Femur (tissue), 1 donor: ENCODE results near the gene DYNC1LI1.
"Not testable (repeated sequence)": the region's sequence is repeated elsewhere in the genome, so short reads cannot be mapped to it uniquely, and the experiment has no call there.

Experiments used
- DNase-seq: peaks from one replicate; pipeline ENCODE4 v3.0.0-alpha.2; 2017

DYNC1LI1 gene

DNA sequence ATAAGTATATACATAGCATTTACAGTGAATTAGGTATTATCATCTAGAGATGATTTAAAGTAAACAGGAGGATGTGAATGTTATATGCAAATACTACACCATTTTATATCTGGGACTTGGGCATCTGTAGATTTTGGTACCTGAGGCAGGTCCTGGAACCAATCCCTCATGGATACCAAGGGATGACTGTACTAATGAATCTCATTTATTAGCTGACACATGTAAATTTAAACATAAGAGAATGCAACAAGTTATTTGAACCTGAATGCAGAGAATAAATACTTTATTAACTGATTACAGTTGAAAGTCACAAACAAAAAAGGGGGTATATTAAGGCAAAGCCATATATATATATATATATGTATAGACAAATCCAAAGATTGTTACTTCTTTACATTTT lies 44.9 kb downstream of the DYNC1LI1 start:
- no peak for DNase-seq

DNA sequence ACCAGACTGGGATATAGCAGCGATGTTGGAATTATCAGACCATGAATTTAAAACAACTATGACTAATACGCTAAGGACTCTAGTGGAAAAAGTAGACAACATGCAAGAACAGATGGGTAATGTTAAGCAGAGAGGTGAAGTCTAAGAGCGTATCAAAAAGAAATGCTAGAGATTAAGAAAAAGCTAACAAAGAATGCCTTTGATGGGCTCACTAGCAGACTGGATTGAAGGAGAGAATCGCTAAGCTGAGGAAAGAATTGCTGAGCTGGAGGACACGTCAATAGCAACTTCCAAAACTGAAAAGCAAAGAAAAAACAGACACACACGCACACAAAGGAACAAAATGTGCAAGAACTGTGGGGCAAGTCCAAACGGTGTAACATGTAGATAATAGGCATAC lies 48.0 kb downstream of the DYNC1LI1 start:
- no peak for DNase-seq

DNA sequence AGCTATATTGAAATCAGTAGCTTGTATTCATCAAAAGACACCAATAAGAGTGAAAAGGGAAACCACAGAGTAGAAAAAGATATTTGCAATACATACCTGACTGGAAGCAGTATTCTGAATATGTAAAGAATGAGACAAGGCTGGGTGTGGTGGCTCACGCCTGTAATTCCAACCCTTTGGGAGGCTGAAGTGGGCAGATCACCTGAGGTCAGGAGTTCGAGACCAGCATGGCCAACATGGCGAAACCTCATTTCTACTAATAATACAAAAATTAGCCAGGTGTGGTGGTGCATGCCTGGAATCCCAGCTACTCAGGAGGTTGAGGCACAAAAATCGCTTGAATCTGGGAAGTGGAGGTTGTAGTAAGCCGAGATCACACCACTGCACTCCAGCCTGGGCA lies 51.7 kb downstream of the DYNC1LI1 start:
- DNase-seq, result not testable (repeated sequence)

DNA sequence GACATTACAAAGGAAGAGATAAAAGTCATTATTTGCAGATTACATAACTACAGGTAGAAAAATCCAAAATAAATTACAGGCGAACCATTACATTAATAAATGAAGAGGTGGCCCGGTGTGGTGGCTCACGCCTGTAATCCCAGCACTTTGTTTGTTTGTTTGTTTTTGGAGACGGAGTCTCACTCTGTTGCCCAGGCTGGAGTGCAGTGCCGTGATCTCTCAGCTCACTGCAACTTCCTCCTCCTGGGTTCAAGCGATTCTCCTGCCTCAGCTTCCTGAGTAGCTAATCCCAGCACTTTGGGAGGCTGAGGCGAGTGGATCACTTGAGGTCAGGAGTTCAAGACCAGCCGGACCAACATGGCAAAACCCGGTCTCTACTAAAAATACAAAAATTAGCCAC lies 53.9 kb downstream of the DYNC1LI1 start:
- DNase-seq, result not testable (repeated sequence)

DNA sequence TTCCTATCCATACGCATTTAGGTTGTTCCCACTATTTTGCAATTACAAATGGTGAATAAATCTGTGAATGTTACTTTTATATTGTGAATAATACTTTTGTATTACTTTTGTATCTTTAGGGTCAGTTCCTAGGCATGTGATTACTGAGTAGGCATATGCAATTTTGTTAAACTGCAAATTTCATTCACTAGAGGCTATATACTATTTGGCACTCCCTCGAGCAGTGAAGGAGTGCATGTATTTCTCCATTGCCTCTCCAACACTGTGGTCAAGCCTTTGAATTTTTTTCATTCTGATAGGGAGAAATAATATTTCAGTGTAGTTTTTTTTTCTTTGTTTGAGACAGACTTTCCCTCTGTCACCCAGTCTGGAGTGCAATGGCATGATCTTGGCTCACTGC lies 59.7 kb downstream of the DYNC1LI1 start:
- no peak for DNase-seq

DNA sequence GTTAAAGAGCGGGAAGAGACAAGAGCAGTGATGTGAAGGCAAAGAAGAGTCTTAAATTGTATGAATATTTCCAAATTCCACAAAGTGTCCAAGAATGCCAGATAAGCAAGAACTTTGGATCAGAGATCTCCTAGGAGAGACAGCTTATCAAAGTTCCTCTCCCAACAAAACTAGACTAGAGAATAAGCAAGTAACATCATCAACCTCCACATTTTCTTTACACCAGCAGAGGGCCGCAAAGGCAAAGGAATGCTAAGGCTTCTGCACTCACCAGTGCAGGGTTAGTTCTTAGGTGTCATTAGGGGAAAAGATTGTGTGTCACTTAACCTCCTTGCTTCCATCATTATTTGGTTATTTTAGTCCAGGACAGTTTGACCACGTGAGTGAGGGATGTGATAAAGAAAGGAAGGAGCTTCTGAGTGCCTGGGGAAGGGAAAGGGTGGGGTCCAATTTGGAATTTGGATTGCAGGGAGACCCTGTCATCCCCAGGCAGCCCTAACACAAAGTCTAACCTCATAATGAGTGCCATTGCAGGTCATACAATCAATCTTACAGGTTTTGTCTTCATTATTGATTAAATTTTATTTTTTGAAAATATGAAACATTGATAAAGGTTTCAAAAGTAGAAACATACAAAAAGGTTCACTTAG lies 60.5 kb downstream of the DYNC1LI1 start:
- DNase-seq, result peak; percentile 84

DNA sequence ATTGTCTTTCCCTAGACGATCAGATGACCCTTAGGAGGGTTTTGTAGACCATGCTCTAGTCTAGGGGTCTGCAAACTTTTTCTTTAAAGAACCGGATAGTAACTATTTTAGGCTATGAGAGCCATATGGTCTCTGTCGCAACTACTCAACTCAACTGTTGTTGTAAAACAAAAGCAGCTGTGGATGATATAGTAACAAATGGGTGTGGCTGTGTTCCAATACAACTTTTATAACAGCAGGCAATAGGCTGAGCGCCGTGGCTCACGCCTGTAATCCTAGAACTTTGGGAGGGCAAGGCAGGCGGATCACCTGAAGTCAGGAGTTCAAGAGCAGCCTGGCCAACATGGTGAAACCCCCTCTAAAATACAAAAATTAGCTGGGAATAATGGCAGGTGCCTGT lies 61.9 kb downstream of the DYNC1LI1 start:
- DNase-seq, result peak; percentile 27

DNA sequence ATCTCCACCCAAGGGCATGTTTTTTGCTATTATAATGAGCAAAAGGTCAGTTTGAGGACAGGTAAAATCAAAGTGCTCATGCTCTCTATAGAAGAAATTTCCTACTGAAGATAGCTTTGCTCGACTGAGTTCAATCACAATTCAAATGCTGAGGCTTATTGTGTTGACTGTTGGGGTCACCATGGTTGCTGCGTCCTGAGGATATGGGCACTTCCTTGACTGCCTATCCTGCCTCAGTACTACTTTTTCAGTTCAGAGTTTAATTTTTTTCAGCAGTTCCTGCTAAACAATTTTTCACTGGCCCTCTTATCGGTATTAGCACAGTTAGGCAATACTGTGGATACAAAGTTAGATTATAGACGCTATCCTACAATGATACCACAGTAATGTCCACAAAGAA lies 64.2 kb downstream of the DYNC1LI1 start:
- no peak for DNase-seq

DNA sequence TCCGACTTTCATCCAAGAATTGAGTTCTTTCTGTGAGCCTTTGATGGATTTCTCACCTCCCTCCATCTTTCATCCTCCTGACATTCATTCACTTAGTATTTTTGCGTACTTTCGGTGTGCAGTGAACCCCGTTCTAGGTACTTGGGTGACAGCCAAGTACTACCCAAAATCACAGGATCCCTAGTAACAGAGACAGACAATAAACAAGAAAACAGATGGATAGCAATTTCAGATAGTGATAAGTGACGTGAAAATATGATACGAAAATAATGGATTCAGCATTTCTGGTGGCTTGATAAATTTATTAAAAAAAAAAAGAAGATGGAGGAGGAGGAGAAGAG lies 67.7 kb downstream of the DYNC1LI1 start:
- no peak for DNase-seq

DNA sequence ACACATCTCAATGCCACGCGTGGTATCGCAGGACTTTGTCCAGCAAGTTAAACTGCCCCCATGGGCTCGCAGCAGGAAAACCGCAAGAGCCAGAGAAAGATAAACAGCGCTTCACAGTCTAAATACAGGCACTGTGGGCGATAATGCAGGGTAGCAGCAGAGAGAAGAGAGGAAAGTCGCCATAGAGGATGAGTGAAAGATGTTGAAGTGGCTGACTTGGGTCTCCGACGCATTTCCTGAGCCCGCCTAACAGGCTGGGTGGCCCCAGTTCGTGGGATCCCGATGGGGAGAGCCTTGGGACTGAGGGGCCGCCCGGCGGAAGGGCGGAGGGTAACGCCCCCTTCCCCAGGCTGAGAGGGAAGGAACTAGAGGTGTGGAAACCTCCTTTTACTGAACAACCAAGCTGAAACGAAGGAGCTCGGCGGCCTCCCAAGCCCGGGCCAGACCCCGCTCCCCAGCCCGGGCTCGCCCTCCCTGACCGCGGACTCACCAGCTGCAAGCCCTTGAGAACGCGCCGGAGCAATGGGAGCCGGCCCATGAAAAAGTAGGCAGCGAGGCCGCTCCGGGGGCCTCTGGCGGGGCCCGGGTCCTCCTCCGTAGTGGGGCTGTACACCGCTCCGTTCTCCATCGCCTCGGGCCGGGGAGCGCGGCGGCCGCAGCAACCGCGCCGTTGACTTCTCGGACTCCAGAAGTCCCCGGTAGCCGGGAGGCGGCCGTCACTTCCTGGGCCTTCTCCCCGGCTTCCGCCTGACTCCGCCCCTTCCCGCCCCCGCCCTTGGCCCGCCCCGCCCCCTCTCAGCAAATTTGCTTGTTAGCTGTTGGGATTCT lies 68.3 kb downstream of the DYNC1LI1 start, which contains the start of gene CMTM6:
TSS of gene CMTM6 (minus strand) at position 735 of the 828 bp plus-strand sequence. CDS start at position 628, 107 bp downstream.
- DNase-seq, result peak; percentile 94

DNA sequence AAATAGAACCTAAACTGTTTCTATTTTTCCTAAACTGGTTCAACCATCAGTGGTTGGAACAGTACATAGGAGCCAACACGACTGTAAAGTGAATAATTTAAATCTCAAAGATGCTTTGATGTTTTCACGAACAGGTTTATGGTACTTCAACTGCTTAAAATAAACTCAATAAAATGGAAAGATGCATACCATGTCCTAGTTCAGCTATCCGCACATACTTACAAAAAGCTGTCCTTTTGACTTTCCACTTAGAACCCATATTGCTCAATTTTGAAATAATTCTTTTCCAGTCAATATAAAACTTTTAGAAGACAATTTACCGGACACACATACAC lies 68.9 kb downstream of the DYNC1LI1 start:
- no peak for DNase-seq

DNA sequence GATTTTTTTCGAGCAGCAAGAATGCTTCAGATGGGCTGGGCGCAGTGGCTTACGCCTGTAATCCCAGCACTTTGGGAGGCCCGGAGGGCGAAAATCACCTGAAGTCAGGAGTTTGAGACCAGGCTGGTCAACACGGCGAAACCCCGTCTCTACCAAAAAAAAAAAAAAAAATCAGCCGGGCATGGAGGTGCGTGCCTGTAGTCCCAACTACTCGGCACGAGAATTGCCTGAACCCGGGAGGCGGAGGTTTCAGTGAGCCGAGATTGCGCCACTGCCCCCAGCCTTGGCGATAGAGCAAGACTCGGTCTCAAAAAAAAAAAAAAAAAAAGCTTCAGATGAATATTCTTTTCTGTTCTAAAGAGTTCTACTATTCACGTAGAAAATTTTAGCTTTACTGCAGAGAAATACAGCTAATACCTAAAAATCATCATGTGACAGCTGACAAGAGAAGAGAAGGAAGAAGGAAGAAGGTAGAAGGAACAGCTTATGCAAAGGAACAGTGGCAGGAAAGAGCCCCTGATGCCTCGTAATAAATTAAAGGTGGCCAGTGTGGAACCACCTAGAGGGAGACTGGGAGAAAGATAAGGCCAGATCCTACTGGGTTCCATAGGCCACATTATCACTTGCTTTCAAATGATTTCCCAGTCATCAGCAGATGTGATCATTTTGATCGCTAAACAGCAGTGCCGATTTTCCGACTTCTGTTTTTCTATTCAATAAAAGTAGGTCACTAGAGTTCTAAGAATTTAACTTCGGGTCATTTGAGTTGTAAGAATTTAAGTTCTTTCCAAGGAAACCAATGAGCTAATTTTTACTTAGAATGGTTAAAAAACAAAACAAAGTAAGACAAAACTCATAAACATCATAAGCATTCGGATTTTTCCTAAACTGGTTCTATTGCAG lies 69.5 kb downstream of the DYNC1LI1 start:
- DNase-seq, result no peak

DNA sequence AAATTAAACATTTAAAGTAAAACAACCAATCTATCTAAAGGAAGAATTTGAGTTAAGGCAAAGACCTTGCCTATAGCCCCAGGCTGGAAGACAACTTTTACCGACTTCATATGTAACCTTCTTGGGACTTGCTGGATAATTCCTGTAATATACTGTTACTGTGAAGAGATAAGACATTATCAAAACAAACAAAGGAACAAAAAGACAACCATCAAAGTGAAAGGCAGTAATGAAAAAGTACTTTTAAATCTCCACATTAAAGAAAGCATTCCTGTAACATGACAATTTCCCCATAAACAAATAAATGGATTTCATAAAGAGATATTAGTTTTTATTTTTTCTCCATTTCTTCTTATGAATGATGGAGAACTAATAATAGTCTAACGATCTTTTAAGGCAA lies 70.4 kb downstream of the DYNC1LI1 start:
- no peak for DNase-seq

DNA sequence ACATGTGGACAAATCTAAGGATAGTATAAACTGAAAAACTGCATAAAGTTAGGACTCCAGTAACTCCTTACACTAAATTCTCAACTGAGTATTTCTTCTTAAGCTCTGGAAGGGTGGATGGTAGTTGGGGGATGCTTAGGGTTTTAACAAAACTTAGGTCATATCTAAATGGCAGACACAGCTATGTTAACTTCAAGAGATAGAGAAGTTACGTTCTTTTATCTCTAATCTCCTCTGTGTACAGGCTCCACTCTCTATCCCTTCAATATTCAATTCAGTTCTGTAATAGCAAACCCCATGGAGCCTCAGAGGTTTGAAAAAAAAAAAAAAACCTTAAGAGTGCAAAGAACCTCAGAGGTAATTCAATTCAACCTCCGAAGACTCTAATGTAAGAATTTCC lies 71.1 kb downstream of the DYNC1LI1 start:
- no peak for DNase-seq

DNA sequence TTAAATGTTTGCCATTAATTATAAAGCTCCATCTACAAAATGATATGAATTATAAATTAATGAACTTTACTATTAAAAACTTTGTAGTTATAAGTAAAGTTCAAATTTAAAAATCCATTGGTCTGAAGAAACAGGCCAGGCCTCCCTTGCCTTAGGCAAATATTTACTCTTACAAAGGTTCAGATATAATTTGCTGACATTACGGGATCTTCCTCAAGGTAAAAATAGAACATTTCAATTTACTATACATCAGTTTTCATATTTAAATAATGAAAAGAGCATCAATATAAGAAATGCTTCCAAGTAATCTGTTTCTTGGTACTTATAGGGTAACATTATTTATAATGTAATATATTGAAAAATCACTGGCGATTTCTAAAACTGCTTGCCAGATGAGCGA lies 71.7 kb downstream of the DYNC1LI1 start:
- no peak for DNase-seq

DNA sequence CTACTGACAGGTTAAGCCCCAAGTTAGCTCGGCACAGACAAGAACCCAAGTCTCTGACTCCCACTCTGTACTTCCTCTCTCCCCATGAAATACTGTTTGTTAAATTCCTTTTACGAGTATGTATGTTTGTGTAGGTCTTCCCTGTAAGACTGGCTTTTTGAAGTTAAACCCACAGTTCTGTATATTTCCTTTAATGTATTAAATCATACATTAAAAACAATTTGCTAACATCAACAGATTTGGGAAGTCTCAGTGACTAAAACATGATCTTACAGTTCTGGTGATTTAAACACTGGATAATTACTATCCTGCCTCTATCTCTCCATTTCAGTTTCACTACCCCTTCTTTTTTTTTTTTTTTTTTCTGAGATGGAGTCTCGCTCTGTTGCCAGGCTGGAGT lies 72.4 kb downstream of the DYNC1LI1 start:
- no peak for DNase-seq

DNA sequence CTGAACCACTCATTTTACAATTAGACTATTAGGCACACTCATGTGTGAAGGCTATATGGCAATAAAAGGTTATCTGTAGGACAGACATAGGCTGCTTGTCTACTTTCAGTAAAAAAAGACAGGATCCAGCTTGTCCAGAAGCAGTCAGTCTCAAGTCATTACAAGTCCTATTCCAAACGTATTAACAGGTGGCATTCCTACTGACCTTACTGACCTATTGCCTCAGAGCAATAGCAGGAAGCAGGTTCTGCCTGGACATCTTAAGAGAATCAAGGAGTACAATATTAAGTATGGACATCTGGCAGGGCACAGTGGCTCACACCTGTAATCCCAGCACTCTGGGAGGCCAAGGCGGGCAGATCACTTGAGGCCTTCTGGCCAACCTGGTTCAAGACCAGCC lies 75.0 kb downstream of the DYNC1LI1 start:
- no peak for DNase-seq

DNA sequence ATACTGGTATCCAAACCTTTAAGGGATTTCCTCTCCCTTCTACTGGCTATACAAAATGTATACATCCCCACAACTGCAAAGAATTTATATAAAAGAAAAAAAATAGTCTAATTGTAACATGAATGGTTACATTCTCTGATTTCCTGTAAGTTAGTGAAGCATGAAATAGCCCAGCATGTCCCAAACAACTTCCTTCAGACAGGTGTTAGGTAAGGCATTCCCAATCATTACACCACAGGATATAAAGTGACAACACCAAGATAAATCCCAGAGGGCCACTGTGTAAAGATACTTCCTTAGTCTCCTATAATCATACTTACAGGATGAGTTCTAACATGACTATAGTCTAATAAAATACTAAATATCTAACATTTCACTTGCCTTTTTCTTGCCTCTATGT lies 75.6 kb downstream of the DYNC1LI1 start:
- no peak for DNase-seq

DNA sequence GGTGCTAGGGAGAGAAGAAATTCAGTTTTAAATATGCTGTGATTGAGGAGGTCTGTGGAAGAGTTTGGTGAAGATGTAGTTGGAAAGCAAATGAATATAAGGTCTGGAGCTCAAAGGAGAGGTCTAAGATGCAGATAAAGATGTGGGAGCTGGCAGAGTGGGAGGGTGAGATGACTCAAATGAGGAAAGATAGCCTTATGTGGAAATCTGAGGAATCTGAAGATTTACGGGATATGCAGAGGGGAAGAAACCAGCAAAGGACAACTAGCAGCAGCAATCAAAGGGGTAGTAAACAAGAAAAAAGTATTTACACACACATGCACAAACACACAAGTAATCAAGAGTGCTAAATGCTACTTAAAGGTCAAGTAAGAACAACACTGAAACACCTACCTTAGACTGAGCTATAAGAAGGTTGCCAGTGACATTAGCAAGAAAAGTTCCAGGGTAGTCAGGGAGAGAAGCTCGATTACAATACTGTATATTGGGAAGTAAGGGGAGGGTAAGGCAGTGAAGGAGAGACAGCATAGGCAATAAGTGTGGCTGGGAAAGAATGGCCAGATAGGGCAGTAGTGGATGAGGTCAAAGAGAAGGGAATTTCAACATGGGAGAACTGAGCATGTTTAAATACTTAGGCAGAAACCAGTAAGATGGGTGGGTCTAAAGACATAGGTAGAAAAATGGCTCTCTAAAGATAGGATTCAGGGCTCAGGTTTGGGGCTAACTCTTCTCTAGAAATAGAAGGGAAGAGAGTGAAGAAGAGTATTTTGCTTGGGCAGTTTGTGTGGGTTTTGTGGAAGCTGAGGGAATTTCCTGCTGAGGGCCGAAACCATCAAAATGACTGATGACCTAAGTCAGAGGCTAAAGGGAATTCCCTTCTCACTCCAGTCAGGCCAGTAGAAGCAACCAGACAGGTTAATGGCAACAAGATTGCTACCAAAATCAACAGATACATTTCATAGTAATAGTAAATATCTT lies 76.9 kb downstream of the DYNC1LI1 start:
- DNase-seq, result no peak

DNA sequence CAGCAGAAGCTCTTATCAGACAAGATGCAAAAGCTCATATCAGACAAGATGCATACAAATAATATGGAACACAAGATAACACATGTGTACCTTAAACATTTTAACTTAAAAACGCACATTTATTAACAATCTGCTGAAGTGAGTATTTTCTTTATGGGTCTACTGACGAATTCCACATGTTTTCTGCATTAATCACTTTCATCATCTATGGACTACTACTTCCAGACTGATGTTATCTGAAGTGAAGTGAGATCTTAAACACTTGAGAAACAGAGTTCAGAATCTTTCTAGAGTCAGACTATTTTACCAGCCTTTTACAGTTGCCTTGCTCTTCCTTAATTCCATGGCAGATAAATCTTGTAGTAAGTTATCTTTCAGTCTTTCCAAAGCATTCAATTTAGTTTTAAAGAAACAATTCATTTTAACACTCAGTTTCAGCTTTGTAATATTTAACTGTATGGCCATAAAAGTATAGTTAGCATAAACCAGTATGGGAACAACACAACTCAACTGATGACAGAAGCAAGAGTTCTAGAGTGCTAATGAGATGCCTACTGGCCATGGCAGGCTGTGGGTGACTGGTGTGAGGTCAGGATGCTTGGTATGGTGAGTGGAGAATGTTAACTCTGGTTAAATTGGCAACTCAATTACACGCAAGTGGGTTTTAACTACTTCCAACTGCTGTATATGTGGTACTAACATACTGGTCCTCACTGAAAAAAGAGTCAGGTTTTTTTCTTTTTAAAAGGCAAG lies 77.8 kb downstream of the DYNC1LI1 start:
- no peak for DNase-seq

DNA sequence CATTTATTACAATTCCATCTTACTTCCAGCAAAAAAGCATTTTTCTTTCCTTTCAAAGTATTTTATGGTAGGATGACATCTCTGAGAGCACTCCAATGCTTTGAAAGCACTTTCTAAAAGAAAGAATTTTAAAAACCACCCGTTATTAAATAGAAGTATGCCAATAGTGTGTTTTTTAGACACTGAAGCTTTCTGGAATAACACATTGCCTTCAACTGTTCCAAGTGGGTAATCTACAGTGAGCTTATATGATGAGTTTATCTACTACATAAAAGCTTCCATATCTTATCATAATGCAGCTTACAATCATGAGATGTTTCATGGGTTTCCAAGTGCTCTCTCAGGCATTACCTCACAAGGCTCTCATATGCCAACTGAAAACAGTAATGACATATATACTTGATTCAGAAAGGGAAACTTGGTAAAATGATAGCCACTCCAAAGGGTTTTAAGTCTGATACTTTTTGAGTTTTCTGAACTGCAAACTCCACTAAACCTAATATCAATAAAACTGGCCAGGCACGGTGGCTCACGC lies 82.1 kb downstream of the DYNC1LI1 start:
- no peak for DNase-seq
